Measurements from ENCODE around the gene LIG4. TPM values are rescaled to one million over a fixed set of nuclear protein-coding genes. Genes with fewer than 3 reads are reported as not detected.
"Not testable (repeated sequence)": the region's sequence is repeated elsewhere in the genome, so short reads cannot be mapped to it uniquely, and the experiment has no call there.

LIG4 gene
- total RNA-seq, 1 donor from 2014 or later, result 7.3 TPM

DNA sequence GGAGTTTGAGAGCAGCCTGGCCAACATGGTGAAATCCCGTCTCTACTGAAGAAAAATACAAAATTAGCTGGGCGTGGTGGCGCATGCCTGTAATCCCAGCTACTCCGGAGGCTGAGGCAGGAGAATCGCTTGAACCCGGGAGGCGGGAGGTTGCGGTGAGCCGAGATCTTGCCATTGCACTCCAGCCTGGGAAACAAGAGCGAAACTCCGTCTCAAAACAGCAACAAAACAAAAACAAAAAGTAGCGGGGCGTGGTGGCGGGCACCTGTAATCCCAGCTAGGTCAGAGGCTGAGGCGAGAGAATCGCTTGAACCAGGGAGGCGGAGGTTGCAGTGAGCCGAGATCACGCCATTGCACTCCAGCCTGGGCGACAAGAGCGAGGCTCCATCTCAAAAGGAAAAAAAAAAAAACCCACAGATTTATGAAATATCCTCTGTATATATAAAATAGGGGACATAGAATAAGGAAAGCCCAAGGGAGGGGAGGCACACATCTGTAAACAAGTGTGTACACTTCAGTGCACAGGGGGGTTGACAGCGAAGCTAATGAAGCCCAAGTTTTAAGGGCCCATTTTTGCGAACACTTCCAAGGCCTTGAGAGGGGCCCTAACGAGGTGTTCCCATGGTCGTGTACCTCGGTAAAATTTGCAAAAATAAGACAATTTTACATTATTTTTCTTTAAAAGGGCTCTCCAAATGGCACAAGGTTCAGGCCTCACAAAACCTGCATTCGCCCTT is 2.1 kb upstream of the LIG4 start:
- not testable (repeated sequence) for H3K36me3 Mint-ChIP-seq (ENCODE audit: low read depth); H3K9me3 Mint-ChIP-seq; DNase-seq (ENCODE audit: low spot score); H3K27me3 Mint-ChIP-seq (ENCODE audit: low read depth)
- peak overlapping the region; percentile 91 for H3K4me3 Mint-ChIP-seq (ENCODE audit: low read depth)
- intact Hi-C loops (cut with micrococcal nuclease), result loop anchor here (1.0 to 5.0 kb wide), 3 partner anchors 698 to 1650 kb away; partner anchors contain the start of genes ARGLU1 and IRS2
- peak overlapping the region; percentile 88 for H3K27ac Mint-ChIP-seq
- H3K4me1 Mint-ChIP-seq (ENCODE audit: low read depth), result peaks cover 36% of the 10 kb centered on the region

- H3K4me3 Mint-ChIP-seq (ENCODE audit: low read depth), result peak overlapping the region; percentile 71
- intact Hi-C loops (cut with micrococcal nuclease), result loop anchor here (1.0 to 5.0 kb wide), 4 partner anchors 14 to 1647 kb away; partner anchors contain the start of genes ARGLU1, IRS2 and TNFSF13B
- peaks cover 17% of the 10 kb centered on the region for H3K36me3 Mint-ChIP-seq (ENCODE audit: low read depth)
- peak overlapping the region; percentile 75 for H3K27ac Mint-ChIP-seq
- no peak for DNase-seq (ENCODE audit: low spot score)
- H3K4me1 Mint-ChIP-seq (ENCODE audit: low read depth), result peaks cover 31% of the 10 kb centered on the region
- H3K27me3 Mint-ChIP-seq (ENCODE audit: low read depth), result no peaks in the 10 kb centered on the region
- no peaks in the 10 kb centered on the region for H3K9me3 Mint-ChIP-seq
These were observed 680 bp downstream of the LIG4 start for GRCh38 chr13:108214441-108215271.

- Mint-ChIP-seq H3K36me3 (ENCODE audit: low read depth) (peaks cover 23% of the 10 kb centered on the region), H3K27me3 (ENCODE audit: low read depth) (no peaks in the 10 kb centered on the region), H3K9me3 (no peaks in the 10 kb centered on the region), H3K27ac (peak overlapping the region; percentile 75), H3K4me3 (ENCODE audit: low read depth) (peak overlapping the region; percentile 71), H3K4me1 (ENCODE audit: low read depth) (peaks cover 28% of the 10 kb centered on the region)
- DNase-seq (ENCODE audit: low spot score), result no peak
- intact Hi-C loops (cut with micrococcal nuclease), result loop anchor here (2.0 kb wide), 1 partner anchor 13 kb away; no protein-coding TSS in a partner anchor
These were observed 1.4 kb downstream of the LIG4 start for GRCh38 chr13:108213946-108214345.

DNA sequence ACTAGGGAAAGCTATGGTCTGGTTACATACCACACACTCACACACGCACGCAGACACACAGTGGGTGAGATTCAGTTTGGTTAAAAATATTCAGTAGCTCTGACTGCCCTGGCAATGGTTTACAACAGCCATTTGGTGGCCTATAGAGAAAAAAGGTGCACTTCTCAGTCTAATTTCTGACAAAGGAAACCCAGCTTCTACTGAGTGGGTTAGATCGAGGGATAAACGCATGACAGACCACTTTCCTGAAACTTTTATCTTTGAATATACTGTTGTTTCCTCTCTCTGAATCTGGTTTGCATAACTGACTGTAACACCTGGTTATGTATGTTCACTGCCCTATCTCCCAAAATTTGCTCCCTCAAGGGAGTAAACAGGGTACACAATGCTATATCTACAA is 2.5 kb downstream of the LIG4 start:
- no peak for DNase-seq (ENCODE audit: low spot score)
- Mint-ChIP-seq H3K4me3 (ENCODE audit: low read depth) (no peak overlapping the region), H3K9me3 (no peaks in the 10 kb centered on the region), H3K27ac (peak overlapping the region; percentile 24), H3K36me3 (ENCODE audit: low read depth) (peaks cover 28% of the 10 kb centered on the region), H3K4me1 (ENCODE audit: low read depth) (peaks cover 27% of the 10 kb centered on the region), H3K27me3 (ENCODE audit: low read depth) (no peaks in the 10 kb centered on the region)
- intact Hi-C loops (cut with micrococcal nuclease), result no loop called here

- Mint-ChIP-seq H3K27ac (no peak overlapping the region), H3K27me3 (ENCODE audit: low read depth) (no peaks in the 10 kb centered on the region), H3K4me3 (ENCODE audit: low read depth) (no peak overlapping the region), H3K36me3 (ENCODE audit: low read depth) (peaks cover 28% of the 10 kb centered on the region), H3K4me1 (ENCODE audit: low read depth) (peaks cover 23% of the 10 kb centered on the region), H3K9me3 (no peaks in the 10 kb centered on the region)
- DNase-seq (ENCODE audit: low spot score), result no peak
- intact Hi-C loops (cut with micrococcal nuclease), result no loop called here
These were observed 4.8 kb downstream of the LIG4 start for GRCh38 chr13:108210551-108210950.

GRCh38 chr13:108200781-108201398 is 14.4 kb downstream of the LIG4 start:
- Mint-ChIP-seq H3K4me3 (ENCODE audit: low read depth) (no peak overlapping the region), H3K27me3 (ENCODE audit: low read depth) (peaks cover 11% of the 10 kb centered on the region), H3K4me1 (ENCODE audit: low read depth) (peaks cover 25% of the 10 kb centered on the region), H3K36me3 (ENCODE audit: low read depth) (no peaks in the 10 kb centered on the region), H3K27ac (no peak overlapping the region), H3K9me3 (peaks cover 13% of the 10 kb centered on the region)
- intact Hi-C loops (cut with micrococcal nuclease), result loop anchor here (2.0 kb wide), 1 partner anchor 14 kb away; the partner anchor contains the start of gene LIG4
- no peak for DNase-seq (ENCODE audit: low spot score)

- DNase-seq (ENCODE audit: low spot score), result no peak
- peaks cover 30% of the 10 kb centered on the region for H3K9me3 Mint-ChIP-seq
- H3K36me3 Mint-ChIP-seq (ENCODE audit: low read depth), result no peaks in the 10 kb centered on the region
- H3K27ac Mint-ChIP-seq, result no peak overlapping the region
- H3K27me3 Mint-ChIP-seq (ENCODE audit: low read depth), result peaks cover 9% of the 10 kb centered on the region
- H3K4me3 Mint-ChIP-seq (ENCODE audit: low read depth), result no peak overlapping the region
- intact Hi-C loops (cut with micrococcal nuclease), result no loop called here
- peaks cover under 1% of the 10 kb centered on the region for H3K4me1 Mint-ChIP-seq (ENCODE audit: low read depth)
These were observed 19.5 kb downstream of the LIG4 start for GRCh38 chr13:108195861-108196260.

DNA sequence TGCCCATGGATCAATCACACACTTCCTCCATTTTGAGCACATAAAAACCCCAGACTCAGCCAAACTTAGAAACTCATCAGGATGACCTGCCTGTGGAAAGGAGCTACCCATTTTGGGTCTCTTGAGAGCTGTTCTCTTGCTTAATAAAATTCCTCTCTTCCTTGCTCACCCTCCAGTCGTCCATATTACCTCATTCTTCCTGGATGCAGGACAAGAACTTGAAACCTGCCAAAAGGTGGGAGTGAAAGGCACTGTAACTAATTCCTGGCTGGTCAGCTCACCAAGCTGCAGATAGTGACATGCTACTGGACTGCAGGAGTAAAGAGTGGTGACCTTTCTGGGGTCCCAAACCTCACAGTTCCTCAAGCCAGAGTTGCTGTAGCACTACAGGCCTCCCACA is 20.2 kb downstream of the LIG4 start:
- intact Hi-C loops (cut with micrococcal nuclease), result no loop called here
- Mint-ChIP-seq H3K27me3 (ENCODE audit: low read depth) (peaks cover 13% of the 10 kb centered on the region), H3K9me3 (peaks cover 30% of the 10 kb centered on the region), H3K36me3 (ENCODE audit: low read depth) (no peaks in the 10 kb centered on the region), H3K4me1 (ENCODE audit: low read depth) (no peaks in the 10 kb centered on the region), H3K27ac (no peak overlapping the region), H3K4me3 (ENCODE audit: low read depth) (no peak overlapping the region)
- no peak for DNase-seq (ENCODE audit: low spot score)

- Mint-ChIP-seq H3K4me3 (ENCODE audit: low read depth) (no peak overlapping the region), H3K9me3 (peaks cover 30% of the 10 kb centered on the region)
These were observed 20.9 kb downstream of the LIG4 start for GRCh38 chr13:108194435-108194936.

DNA sequence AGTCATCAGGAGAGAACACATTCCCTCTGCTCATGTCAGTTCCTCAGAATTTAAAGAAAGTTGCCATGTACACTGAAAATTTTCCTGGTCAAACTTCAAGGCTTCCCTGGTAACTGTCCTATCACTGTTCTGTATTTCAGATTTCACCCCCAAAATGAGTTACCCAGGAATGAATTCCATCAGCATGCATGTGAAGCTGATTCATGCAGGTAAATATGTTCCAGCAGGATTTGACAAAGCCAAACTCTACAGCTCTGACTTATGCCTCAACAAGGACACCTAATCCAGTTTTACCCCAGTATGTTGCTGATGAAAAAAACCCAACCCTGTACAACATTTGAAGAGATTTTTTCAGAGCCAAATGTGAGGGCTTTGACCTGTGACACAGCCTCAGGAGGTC is 21.5 kb downstream of the LIG4 start:
- H3K36me3 Mint-ChIP-seq (ENCODE audit: low read depth), result no peaks in the 10 kb centered on the region
- H3K9me3 Mint-ChIP-seq, result peaks cover 28% of the 10 kb centered on the region
- intact Hi-C loops (cut with micrococcal nuclease), result no loop called here
- no peak overlapping the region for H3K27ac Mint-ChIP-seq
- no peak for DNase-seq (ENCODE audit: low spot score)
- no peak overlapping the region for H3K4me3 Mint-ChIP-seq (ENCODE audit: low read depth)
- peaks cover 14% of the 10 kb centered on the region for H3K27me3 Mint-ChIP-seq (ENCODE audit: low read depth)
- H3K4me1 Mint-ChIP-seq (ENCODE audit: low read depth), result no peaks in the 10 kb centered on the region

More at GRCh38 chr13:108194435-108194936, 20.9 kb downstream of the LIG4 start:
- H3K27me3 Mint-ChIP-seq (ENCODE audit: low read depth), result peaks cover 13% of the 10 kb centered on the region
- no peak for DNase-seq (ENCODE audit: low spot score)
- H3K36me3 Mint-ChIP-seq (ENCODE audit: low read depth), result no peaks in the 10 kb centered on the region
- intact Hi-C loops (cut with micrococcal nuclease), result no loop called here
- H3K27ac Mint-ChIP-seq, result no peak overlapping the region
- H3K4me1 Mint-ChIP-seq (ENCODE audit: low read depth), result no peaks in the 10 kb centered on the region

DNA sequence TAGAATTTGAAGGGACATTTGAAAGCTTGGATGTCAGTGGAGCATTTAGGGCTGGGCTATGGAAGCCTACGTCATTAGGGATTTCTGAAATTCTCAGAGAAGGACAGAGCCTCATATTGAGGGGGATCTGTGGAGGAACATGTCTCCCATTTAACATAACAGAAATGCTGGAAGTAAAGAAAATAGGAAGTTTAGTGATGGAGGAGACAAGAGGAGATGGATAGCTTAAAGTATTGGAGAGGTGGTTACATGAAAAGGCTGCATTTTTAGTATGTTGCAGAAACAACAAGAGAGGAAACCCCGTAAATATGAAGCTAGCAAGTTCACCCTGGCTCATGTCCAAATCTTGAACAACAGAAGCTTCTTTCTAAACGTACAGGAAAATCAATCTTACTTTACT is 24.4 kb downstream of the LIG4 start:
- intact Hi-C loops (cut with micrococcal nuclease), result no loop called here
- Mint-ChIP-seq H3K4me1 (ENCODE audit: low read depth) (no peaks in the 10 kb centered on the region), H3K4me3 (ENCODE audit: low read depth) (no peak overlapping the region), H3K9me3 (peaks cover 16% of the 10 kb centered on the region), H3K27ac (no peak overlapping the region), H3K27me3 (ENCODE audit: low read depth) (peaks cover 11% of the 10 kb centered on the region), H3K36me3 (ENCODE audit: low read depth) (no peaks in the 10 kb centered on the region)
- no peak for DNase-seq (ENCODE audit: low spot score)

- DNase-seq (ENCODE audit: low spot score), result no peak
- H3K9me3 Mint-ChIP-seq, result no peaks in the 10 kb centered on the region
- H3K27ac Mint-ChIP-seq, result no peak overlapping the region
- peaks cover 11% of the 10 kb centered on the region for H3K27me3 Mint-ChIP-seq (ENCODE audit: low read depth)
- H3K4me3 Mint-ChIP-seq (ENCODE audit: low read depth), result no peak overlapping the region
- H3K36me3 Mint-ChIP-seq (ENCODE audit: low read depth), result no peaks in the 10 kb centered on the region
- intact Hi-C loops (cut with micrococcal nuclease), result no loop called here
- peaks cover 3% of the 10 kb centered on the region for H3K4me1 Mint-ChIP-seq (ENCODE audit: low read depth)
These were observed 27.1 kb downstream of the LIG4 start for GRCh38 chr13:108188260-108188659.

Measured in activated T-helper 2 cell treated with anti-CD3 and anti-CD28 coated beads, Interferon-gamma antibody, Interleukin-2, Interleukin-4, amounts not matched to agents 10 μg/mL and 5 μg/mL and 100 μg/mL, durations not matched to agents 14 hours and 24 hours and 36 hours (primary cell).